A673 (cell line): Measurements from ENCODE around the gene SUFU. TPM values are rescaled to one million over a fixed set of nuclear protein-coding genes. Genes with fewer than 3 reads are reported as not detected.
A peak's percentile ranks its signal among the peaks of the same experiment; 100 is the strongest.
"Not testable (repeated sequence)": the region's sequence is repeated elsewhere in the genome, so short reads cannot be mapped to it uniquely, and the experiment has no call there.

Source experiments
- BruUV-seq: library from RNA; stranded (reverse); fragments of 400-500 nt; replicated peaks from 2 replicates; lab custom pipeline; 2021; lab: Mats Ljungman, UMichigan
- CTCF ChIA-PET: fragments of 300-600 bp; sonication (Branson Sonifier 250); formaldehyde crosslinking; loops from one replicate; lab custom pipeline; 2022; ENCODE audit warnings: antibody characterized with exemption; lab: Charles Lee
- POLR2A ChIA-PET: fragments of 300-600 bp; sonication (Branson Sonifier 250); formaldehyde crosslinking; loops from one replicate; lab custom pipeline; 2022; ENCODE audit warnings: antibody characterized with exemption; ENCODE audit not compliant: low non-redundant PET; lab: Charles Lee
- DNase-seq: peaks from one replicate; pipeline ENCODE4 v3.0.0-alpha.2; 2015; ENCODE audit warnings: low spot score
- H3K27ac ChIP-seq: fragments of 200-600 bp; sonication (generic); 2 replicates; pipeline ENCODE4 v1.5.1; 2016; ENCODE audit warnings: mixed run types, low read depth, mild to moderate bottlenecking, mixed read lengths, antibody characterized with exemption, low read length; ENCODE audit not compliant: poor library complexity, severe bottlenecking
- H3K27me3 ChIP-seq: fragments of 200-600 bp; sonication (generic); replicated peaks from 2 replicates; pipeline ENCODE4 v1.6.1; 2017; ENCODE audit warnings: mixed run types, low read depth, mild to moderate bottlenecking, mixed read lengths, antibody characterized with exemption, low read length; ENCODE audit not compliant: insufficient read depth, poor library complexity
- H3K36me3 ChIP-seq: fragments of 200-600 bp; sonication (generic); 2 replicates; pipeline ENCODE4 v1.6.1; 2016; ENCODE audit warnings: mixed run types, mild to moderate bottlenecking, mixed read lengths, antibody characterized with exemption, low read length; ENCODE audit not compliant: insufficient read depth, poor library complexity, severe bottlenecking
- H3K4me1 ChIP-seq: fragments of 200-600 bp; sonication (generic); 2 replicates; pipeline ENCODE4 v1.6.1; 2017; ENCODE audit warnings: mixed run types, mild to moderate bottlenecking, mixed read lengths, antibody characterized with exemption, low read length; ENCODE audit not compliant: insufficient read depth, poor library complexity, severe bottlenecking
- H3K4me3 ChIP-seq: fragments of 200-600 bp; sonication (generic); 2 replicates; pipeline ENCODE4 v1.5.1; 2016; ENCODE audit warnings: low read depth, mixed run types, mild to moderate bottlenecking, mixed read lengths, low read length; ENCODE audit not compliant: poor library complexity, severe bottlenecking
- H3K9me3 ChIP-seq: fragments of 200-600 bp; sonication (generic); 2 replicates; pipeline ENCODE4 v1.6.1; 2016; ENCODE audit warnings: mixed run types, low read depth, mild to moderate bottlenecking, mixed read lengths, antibody characterized with exemption, low read length; ENCODE audit not compliant: poor library complexity, severe bottlenecking
- EZH2 ChIP-seq: fragments of 200-600 bp; sonication (generic); IDR thresholded peaks from 2 replicates; pipeline ENCODE4 v1.6.1; 2017; ENCODE audit warnings: borderline replicate concordance, low read depth, mild to moderate bottlenecking, mixed read lengths, antibody characterized with exemption, low read length; ENCODE audit not compliant: poor library complexity, severe bottlenecking
- intact Hi-C: fragments of 100-400 bp; cut with micrococcal nuclease; formaldehyde crosslinking; loops from one replicate; pipeline ENCODE4 v1.10.0; 2022; ENCODE audit not compliant: unreplicated experiment
- total RNA-seq: library from RNA; stranded (reverse); gene quantifications from 2 replicates; pipeline ENCODE4 v1.2.3, GENCODE V29; 2021
- TF ChIP-seq, protein P1 (sequence below): fragments of 300-800, 200-600 bp; sonication (generic); conservative IDR thresholded peaks from 2 replicates; pipeline ENCODE4 v1.5.1; 2017; ENCODE audit warnings: low read depth, mild to moderate bottlenecking, antibody characterized with exemption, low read length, moderate library complexity, mixed read lengths

The SUFU gene
- total RNA-seq, 1 experiment from 2014 or later, result 20.5 TPM

DNA sequence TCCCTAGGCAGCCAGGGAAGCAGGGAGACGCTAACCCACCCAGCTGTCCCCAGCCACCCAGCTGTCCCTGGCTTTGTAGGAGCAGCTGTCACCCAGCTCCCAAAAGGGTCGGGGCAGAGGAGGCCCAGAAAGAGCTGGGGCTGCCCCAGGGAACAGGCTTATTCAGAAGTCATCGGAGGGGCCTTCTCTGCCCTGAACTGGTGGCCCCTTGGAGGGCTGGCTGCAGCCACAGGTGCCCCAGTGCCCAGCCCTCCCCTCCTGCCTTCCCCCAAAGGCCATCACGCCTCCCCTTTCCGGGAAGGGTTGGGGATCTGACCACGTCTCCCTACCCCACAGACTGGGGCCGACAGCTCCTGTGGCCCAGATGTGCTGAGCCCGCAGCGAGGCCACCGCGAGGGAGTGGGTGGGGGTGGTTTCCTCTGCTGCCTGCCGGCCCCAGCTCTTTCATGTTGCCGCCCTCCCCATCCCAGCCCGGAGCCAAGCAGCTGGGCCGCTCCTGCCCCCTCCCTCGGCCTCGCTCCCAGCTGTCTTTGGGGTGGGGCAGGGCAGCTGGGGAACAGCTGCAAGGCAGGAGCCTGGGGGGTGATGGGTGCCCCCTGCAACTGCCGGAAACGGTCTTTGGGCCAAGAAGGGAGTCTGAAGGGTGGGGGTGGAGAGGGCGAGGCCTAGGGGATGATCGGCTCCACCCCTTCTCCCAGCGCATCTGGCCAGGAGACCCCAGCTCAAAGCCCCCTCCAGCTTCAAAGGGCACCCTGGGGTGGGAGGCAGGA is 157.3 kb downstream of the SUFU start:
- no peaks in the 10 kb centered on the region for H3K27me3 ChIP-seq
- no peak for TF ChIP-seq EZH2
- TF ChIP-seq, protein P1, sequence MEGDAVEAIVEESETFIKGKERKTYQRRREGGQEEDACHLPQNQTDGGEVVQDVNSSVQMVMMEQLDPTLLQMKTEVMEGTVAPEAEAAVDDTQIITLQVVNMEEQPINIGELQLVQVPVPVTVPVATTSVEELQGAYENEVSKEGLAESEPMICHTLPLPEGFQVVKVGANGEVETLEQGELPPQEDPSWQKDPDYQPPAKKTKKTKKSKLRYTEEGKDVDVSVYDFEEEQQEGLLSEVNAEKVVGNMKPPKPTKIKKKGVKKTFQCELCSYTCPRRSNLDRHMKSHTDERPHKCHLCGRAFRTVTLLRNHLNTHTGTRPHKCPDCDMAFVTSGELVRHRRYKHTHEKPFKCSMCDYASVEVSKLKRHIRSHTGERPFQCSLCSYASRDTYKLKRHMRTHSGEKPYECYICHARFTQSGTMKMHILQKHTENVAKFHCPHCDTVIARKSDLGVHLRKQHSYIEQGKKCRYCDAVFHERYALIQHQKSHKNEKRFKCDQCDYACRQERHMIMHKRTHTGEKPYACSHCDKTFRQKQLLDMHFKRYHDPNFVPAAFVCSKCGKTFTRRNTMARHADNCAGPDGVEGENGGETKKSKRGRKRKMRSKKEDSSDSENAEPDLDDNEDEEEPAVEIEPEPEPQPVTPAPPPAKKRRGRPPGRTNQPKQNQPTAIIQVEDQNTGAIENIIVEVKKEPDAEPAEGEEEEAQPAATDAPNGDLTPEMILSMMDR, result no peak
- H3K4me1 ChIP-seq, result no peaks in the 10 kb centered on the region
- intact Hi-C loops, result no loop called here
- H3K36me3 ChIP-seq, result peaks cover 11% of the 10 kb centered on the region
- no TSS peak for BruUV-seq
- ChIA-PET POLR2A (no interaction called here), CTCF (no interaction called here)
- no peak overlapping the region for H3K27ac ChIP-seq
- H3K4me3 ChIP-seq, result no peak overlapping the region
- DNase-seq, result peak; percentile 23
- no peaks in the 10 kb centered on the region for H3K9me3 ChIP-seq

GRCh38 chr10:102661658-102662028 is 157.9 kb downstream of the SUFU start:
- no TSS peak for BruUV-seq
- no peaks in the 10 kb centered on the region for H3K4me1 ChIP-seq

DNA sequence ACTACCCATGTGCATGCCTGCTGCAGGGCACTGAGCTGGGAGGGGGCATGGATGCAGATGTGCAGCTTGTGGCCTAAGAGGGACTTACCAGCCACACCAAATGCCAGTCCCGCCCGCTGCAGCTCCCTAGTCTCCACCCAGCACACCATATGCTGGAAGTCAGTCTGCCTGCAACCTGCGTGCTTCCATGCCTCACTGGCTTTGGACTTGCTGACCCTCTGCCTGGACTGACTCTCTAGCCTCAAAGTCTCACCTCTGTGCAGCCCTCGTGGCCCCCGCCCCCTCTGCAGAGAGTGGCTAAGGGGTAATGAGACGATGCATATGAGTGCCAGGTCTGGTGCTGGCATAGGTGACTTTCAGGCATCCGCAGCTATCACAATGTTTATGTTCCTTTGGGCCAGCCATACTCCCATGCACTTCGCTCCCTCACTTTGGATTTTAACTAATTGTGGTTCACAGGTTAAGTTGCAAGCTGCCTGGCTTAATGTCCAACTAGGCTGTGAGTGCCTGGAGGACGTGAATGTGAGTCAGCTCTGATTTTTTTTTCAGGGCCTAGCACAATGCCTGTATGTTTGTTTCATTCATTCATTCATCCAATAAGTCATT is 162.2 kb downstream of the SUFU start:
- DNase-seq, result no peak
- no peaks in the 10 kb centered on the region for H3K4me1 ChIP-seq
- no TSS peak for BruUV-seq
- no peaks in the 10 kb centered on the region for H3K36me3 ChIP-seq
- no peak overlapping the region for H3K27ac ChIP-seq
- intact Hi-C loops, result no loop called here
- no peak for TF ChIP-seq EZH2
- TF ChIP-seq, protein P1, result no peak
- H3K27me3 ChIP-seq, result no peaks in the 10 kb centered on the region
- ChIA-PET POLR2A (no interaction called here), CTCF (no interaction called here)
- no peaks in the 10 kb centered on the region for H3K9me3 ChIP-seq
- no peak overlapping the region for H3K4me3 ChIP-seq

More at GRCh38 chr10:102661658-102662028, 157.9 kb downstream of the SUFU start:
- H3K27ac ChIP-seq, result no peak overlapping the region
- ChIA-PET POLR2A (no interaction called here), CTCF (no interaction called here)
- peaks cover 9% of the 10 kb centered on the region for H3K36me3 ChIP-seq
- H3K9me3 ChIP-seq, result no peaks in the 10 kb centered on the region
- no peak for DNase-seq
- TF ChIP-seq EZH2, result no peak
- TF ChIP-seq, protein P1, result no peak
- no peaks in the 10 kb centered on the region for H3K27me3 ChIP-seq
- H3K4me3 ChIP-seq, result no peak overlapping the region
- intact Hi-C loops, result no loop called here

GRCh38 chr10:102667411-102667810 is 163.6 kb downstream of the SUFU start:
- H3K27me3 ChIP-seq, H3K27ac ChIP-seq, POLR2A ChIA-PET, DNase-seq, H3K4me3 ChIP-seq, CTCF ChIA-PET, H3K9me3 ChIP-seq, H3K4me1 ChIP-seq, H3K36me3 ChIP-seq, BruUV-seq, intact Hi-C loops: not testable (repeated sequence)
